Iris pigment epithelial cell (primary cell): ENCODE data around the gene PSME4.
A peak's percentile ranks its signal among the peaks of the same experiment; 100 is the strongest.
"Not testable (repeated sequence)": the region's sequence is repeated elsewhere in the genome, so short reads cannot be mapped to it uniquely, and the experiment has no call there.

ENCODE experiments used
- DNase-seq: peaks from one replicate; pipeline ENCODE4 v3.0.0-alpha.2; 2011; ENCODE audit warnings: low read depth

PSME4 gene

DNA sequence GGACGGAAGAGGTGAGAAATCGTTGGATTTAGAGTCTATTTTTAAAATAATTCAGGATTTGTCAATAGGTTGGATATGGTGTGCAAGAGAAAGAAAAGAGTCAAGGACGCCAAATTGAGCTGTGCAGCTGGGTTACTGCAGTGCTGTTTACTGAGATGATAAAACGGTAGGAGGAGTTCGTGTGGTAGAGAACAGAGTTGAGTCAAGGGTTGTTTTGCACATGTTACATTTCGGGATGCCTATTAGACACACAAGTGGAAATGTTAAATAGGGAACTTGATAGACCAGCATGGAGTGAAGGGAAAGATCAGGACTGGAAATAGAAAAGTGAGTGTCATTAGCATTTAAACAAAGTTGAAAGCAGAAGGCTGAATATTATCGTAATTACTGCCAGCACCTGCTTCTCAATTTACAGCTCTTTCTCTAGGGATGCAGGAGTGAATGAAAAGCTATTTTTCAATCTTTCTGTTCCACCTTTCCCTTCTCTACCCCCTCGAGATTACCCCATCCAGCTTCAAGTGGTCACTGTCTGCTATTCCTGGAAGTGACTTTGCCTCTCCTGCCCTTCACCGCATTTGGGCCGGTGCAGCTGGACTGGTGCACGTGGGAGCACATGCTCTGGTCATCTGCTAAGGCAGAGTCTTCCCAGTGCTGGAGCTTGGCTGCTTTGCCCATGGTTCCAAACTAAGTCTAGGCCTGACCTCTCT lies 141.4 kb downstream of the PSME4 start:
- no peak for DNase-seq

GRCh38 chr2:53828331-53828730 lies 142.5 kb downstream of the PSME4 start:
- no peak for DNase-seq

GRCh38 chr2:53827398-53828175 lies 143.2 kb downstream of the PSME4 start:
- no peak for DNase-seq

GRCh38 chr2:53826587-53827397 lies 144.0 kb downstream of the PSME4 start:
- peak; percentile 65 for DNase-seq

- no peak for DNase-seq
These were observed 144.8 kb downstream of the PSME4 start for GRCh38 chr2:53826030-53826410.

DNA sequence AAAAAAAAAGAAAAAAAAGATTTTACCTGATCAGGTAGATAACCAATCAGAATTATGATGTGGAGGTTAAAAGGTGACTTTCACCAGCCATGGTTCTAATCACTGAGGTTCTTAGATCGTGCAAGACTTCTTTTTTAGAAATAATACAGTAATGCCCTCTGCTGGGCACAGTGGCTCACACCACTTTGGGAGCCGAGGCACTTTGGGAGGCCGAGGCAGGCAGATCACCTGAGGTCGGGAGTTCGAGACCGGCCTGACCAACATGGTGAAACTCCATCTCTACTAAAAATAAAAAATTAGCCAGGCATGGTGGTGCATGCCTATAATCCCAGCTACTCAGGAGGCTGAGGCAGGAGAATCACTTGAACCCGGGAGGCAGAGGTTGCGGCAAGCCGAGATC lies 147.2 kb downstream of the PSME4 start:
- DNase-seq = not testable (repeated sequence)

- DNase-seq = no peak
These were observed 149.0 kb downstream of the PSME4 start for GRCh38 chr2:53821810-53822209.

DNA sequence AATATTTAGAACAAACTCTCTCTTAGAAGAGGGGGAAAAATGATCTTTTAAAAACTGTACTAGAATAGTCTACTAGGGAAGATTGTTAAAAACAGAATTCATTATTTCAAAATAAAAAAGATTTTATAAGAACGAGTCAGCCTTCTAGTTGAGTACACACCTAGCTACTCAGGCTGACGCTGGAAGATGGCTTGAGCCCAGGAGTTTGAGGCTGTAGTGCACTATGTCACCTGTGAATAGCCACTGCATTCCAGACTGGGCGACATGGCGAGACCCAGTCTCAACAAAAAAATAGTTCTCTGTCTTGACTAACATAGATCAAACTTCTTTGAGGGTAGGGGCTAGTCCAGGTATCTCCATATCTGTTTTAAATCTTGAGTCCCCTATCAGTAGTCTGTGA lies 150.1 kb downstream of the PSME4 start:
- DNase-seq = no peak

- no peak for DNase-seq
These were observed 150.7 kb downstream of the PSME4 start for GRCh38 chr2:53820048-53820447.

GRCh38 chr2:53819634-53820033 lies 151.2 kb downstream of the PSME4 start:
- no peak for DNase-seq

- no peak for DNase-seq
These were observed 151.8 kb downstream of the PSME4 start for GRCh38 chr2:53818854-53819435.
